Mesenteric fat pad (tissue), 1 donor: ENCODE results near the gene MAP2. TPM values are rescaled to one million over a fixed set of nuclear protein-coding genes. Genes with fewer than 3 reads are reported as not detected.
"Not testable (repeated sequence)": the region's sequence is repeated elsewhere in the genome, so short reads cannot be mapped to it uniquely, and the experiment has no call there.

Source experiments
- DNase-seq: peaks from one replicate; pipeline ENCODE4 v3.0.0-alpha.2; 2020; ENCODE audit warnings: low spot score
- total RNA-seq: library from RNA; stranded (reverse); fragmentation: NEBNext Ultra II Directional; extraction: Animal tissue kit (Norgen Biotek cat#: 25700); gene quantifications from one replicate; pipeline ENCODE4 v1.2.1, GENCODE V29; 2021
- donor health status: DM: yes; HTN: yes; CAD: no.

MAP2 gene
- total RNA-seq, 1 donor from 2014 or later, result 3.4 TPM

- no peak for DNase-seq
These were observed 48.4 kb downstream of the MAP2 start for GRCh38 chr2:209472112-209472832.

- no peak for DNase-seq
These were observed 49.0 kb downstream of the MAP2 start for GRCh38 chr2:209472871-209473270.

DNA sequence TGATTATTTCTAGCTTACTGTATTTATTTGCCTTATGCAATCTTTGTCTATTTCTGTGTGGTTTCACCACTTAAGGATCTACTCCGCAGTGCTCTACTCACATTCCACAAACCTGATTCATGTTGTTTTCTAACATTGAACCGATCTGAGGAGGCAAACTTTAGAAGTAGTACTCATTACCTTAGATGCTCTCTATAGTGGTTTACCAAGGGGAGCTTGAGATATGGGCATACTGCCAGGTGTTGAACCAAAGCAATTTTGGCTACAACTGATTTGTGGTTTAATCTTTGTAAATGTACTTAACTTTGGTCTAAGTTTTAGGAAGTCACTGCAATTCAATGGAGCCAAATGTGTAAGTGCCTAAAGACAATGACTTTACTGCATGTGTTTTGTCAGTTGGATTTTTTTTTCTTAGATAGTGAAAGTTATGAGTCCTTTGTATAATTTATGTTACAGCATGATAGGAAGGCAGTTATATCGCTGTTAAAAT, 50.1 kb downstream of the MAP2 start:
- DNase-seq, result no peak

DNA sequence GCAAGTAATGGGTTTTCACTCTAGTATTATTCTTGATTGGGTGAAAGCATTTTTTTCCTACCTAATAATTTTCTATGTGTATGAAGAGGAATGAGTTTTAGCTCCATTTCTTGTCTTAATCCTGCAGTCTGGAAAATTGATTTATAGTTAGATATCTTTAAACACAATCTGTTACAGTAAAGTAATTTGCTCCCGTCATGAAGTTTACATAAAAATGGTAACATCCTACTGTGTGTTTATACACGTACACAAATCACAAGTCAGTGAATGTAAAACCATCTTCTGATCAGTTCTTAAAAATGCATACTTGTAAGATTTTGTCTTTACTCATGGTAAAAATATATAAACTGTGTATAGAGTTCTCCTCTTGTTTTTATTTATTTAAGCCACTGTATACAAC, 51.1 kb downstream of the MAP2 start:
- DNase-seq, result no peak

DNA sequence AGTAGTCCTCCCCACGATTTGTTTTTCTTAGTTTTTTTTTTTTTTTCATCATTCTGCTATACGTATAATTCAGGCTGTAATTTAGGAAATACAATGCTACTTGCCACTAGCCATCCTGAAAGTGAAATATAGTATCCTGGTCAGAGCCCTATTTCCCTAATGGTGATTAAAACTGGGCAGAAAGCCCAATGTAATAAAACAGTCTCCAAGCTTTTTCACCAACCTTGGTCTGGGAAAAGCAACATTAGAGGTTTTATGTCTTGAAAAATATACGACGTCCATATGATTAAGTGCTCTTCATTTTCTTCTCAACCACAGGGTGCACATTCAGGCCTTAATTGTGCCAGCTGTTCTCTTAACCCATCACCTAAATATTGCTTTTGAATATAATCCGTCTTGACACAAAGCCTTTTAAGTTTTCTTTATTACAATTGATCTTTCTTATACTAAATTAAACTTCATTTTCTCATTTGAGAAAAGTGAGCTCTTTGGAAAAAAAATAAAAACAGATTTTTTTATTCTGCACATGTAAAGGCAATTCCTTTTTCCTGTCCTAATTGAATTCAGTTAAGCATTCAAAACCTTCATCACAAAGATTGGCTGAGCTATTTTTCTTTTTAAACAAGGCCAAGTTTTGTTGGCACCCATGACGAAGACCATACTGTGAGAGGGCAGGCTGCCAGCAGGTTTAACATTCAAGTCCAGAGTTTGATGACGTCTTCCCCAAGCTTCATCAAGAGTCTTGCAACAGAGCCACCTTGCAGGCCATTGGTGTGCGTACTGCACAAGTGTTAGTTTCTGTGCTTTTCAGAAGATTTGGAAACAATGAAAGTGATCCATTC, 52.7 kb downstream of the MAP2 start:
- no peak for DNase-seq

DNA sequence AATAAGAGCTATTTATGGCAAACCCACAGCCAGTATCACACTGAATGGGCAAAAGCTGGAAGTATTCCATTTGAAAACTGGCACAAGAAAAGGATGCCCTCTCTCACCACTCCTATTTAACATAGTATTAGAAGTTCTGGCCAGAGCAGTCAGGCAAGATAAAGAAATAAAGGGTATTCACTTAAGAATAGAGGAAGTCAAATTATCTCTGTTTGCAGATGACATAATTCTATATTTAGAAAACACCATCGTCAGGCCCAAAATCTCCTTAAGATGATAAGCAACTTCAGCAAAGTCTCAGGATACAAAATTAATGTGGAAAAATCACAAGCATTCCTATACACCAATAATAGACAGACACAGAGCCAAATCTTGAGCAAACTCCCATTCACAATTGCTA, 68.4 kb downstream of the MAP2 start:
- not testable (repeated sequence) for DNase-seq

DNA sequence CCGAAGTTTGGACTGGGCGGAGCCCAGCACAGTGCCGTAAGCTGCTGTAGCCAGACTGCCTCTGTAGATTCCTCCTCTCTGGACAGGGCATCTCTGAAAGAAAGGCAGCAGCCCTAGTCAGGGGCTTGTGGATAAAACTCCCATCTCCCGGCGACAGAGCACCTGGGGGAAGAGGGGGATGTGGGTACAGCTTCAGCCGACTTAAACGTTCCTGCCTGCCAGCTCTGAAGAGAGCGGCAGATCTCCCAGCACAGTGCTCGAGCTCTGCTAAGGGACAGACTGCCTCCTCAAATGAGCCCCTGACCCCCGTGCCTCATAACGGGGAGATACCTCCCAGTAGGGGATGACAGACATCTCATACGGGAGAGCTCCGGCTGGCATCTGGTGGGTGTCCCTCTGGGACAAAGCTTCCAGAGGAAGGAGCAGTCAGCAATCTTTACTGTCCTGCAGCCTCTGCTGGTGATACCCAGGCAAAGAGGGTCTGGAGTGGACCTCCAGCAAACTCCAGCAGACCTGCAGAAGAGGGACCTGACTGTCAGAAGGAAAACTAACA, 71.3 kb downstream of the MAP2 start:
- not testable (repeated sequence) for DNase-seq

DNA sequence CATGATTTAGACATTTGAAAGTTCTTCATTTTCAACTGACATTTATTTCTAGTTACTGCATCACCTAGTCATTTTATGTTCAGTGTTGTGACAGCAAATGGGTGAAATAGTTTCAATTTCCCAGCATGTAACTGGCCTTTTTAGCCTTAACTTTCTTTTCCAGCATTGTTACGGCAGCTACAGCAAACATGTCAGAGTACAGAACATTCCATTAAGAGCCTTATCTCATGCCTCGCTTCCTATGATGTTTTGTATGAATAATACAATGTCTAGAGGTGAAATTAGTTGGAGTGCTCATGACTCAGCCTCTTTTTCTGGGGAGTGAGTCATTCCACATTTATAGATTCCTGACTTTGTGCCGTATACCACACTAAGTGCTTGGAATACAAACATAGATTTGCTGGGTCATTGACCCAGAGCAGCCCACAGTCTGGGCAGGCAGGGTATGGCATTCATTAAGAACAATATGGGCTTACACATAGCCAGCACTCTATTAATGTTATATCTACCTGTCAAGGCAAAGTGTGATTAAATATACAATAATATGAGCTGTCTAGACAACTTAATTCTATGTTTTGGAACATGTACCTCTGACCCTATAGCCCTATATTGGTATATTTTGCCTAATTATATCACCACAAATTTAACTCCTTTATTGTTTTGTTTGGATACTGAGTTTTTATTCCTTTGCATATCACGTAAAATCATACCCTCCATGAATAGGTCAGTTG, 72.2 kb downstream of the MAP2 start:
- no peak for DNase-seq

DNA sequence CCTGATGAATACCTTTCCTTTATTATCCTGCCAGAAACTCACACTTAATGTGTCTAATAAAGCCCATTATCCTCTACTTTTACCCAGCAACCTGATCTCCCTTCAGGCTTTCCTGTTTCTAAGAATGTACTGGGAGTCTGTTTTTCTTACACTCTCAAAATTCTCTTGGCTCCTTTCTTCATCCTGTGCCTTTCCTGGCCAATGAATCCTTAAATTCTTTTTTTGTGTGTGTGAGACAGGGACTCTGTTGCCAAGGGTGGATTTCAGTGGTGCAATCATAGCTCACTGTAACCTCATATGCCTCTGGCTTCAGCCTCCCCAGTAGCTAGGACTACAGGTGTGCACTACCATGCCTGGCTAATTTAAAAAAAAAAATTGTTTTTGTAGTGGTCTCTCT, 72.7 kb downstream of the MAP2 start:
- no peak for DNase-seq

DNA sequence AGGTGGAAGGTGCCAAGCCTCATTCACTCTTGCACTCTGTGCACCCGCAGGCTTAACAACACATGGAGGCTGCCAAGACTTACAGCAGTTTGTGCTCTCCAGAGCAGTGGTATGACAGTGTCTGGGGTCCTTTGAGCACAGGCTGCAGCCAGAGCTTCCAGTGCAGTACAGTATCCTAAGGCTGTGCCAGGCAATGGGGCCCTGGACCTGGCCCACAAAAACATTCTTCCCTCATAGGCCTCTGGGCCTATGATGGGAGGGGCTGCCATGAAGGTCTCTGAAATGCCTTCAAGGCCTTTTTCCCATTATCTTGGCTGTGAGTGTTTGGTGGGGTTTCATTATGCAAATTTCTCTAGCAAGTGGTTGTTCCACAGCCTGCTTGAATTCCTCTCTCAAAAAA, 74.8 kb downstream of the MAP2 start:
- no peak for DNase-seq

DNA sequence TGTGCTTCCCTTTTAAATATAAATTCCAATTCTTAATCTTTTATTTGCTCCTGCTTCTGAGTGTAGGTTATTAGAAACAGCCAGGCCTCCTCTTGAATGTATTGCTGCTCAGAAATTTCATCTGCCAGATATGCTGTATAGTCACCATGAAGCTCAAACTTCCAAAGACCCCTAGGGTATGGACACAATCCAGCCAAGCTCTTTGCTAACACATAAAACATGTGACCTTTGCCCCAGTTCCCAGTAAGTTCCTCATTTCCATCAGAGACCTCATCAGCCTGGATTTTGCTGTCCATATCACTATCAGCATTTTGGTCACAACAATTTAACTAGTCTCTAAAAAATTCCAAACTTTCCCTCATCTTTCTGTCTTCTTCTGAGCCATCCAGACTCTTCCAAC, 75.2 kb downstream of the MAP2 start:
- no peak for DNase-seq

DNA sequence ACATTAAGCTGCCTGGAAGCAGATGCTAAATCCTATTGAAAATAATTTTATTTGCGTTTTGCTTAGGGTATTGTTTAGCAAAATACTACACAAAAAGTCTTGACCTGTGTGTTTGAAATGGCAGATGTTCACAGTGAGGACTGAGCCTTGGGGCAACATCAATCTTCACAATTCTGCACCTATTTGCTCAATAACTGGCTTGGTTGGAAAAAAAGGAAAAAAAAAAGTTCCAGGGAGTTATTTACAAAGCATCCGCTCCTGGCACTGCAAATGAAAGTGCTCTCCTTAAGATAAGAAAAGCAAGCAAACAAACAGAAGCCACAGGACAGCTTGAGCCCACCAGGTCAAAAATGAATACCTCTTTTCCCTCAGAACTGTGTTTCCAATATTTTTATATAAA, 77.7 kb downstream of the MAP2 start:
- DNase-seq, result no peak

- DNase-seq, result no peak
These were observed 81.6 kb downstream of the MAP2 start for GRCh38 chr2:209505410-209505809.

DNA sequence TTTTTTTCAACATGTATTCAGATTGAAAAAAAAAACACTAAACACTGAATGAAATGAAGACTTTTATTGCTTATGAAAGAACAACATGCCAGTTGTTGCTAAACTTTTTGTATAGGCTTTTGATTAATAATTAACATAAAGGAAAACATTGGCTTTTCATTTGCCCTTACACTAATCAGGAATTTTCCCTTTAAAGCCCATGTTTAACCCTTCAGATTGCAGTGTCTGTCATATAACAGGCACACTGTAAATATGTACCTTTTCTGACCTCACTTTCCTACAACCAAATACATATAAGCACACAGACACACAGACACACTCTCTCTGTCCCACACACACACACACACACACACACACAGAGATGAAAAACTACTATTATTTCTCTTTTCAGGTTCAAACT, 84.4 kb downstream of the MAP2 start:
- DNase-seq, result no peak

DNA sequence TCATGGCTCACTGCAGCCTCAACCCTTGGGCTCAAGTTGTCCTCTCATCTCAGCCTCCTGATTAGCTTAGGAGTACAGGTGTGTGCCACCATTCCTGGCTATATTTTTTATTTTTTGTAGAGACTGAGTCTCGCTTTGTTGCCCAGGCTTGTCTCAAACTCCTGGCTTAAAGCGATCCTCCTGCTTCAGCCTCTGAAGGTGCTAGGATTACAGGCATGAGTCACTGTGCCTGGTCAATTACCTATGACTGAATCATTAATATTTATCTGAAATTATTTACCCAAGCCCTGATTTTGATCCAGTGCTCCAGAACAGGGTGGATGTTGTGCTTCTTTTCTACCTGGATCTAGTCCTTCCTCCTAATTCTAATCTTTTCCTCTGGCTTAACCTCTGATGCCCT, 87.8 kb downstream of the MAP2 start:
- DNase-seq, result no peak

- DNase-seq, result no peak
These were observed 89.1 kb downstream of the MAP2 start for GRCh38 chr2:209512971-209513370.

DNA sequence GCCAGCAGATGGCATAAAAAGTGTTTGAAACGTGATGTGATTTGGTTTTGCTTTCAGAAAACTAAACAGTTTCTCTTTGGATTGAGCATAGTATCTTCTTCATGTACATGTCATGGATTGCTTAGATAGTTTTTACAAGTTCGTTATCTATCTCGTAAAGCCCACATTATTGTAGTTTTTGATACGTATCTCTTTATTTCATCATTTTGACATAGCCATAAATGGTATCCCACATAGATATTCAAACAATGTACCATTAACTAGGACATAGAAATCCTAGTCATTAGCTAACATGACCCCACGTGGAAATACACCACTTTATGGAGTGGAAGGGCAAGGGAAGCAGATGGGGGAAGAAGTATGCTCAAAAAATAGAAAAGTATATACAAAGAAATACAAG, 93.6 kb downstream of the MAP2 start:
- DNase-seq, result no peak

DNA sequence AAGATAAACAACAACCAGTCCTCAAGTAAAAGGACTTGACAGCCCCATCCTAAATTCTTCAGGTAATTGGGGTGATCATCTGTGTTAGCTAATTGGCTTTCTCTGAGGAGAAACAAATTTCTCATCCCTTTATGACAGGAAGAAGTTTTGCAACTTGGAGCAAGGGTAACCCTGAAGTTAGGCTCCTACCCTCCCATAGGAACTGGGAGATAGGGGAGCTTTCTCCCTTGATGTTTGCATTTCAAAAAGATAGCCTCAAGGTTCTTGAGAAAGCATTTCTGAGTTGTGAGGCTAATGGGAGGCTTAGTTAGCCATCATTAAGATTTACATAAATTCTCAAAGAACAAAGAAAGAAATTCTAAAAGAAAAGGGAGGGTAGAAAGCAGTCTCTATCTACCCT, 95.4 kb downstream of the MAP2 start:
- DNase-seq, result no peak

DNA sequence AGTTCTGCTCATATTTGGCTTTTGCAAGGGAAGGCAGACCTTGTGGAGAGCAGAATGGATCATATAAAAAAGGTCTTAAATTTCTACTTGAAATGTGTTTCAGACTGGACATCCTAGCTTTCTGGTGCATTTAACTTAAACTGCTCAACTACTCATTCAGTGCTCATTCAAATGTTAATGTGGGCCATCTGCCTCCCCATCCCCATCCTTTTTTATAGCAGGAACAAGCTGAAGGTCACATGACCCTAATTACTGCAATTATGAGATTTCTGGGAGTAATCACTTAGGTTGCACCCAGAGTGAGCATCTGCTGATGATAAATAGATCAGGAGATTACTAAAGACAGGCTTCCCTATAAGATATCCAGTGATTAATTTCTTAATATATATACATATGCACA, 96.1 kb downstream of the MAP2 start:
- DNase-seq, result no peak

GRCh38 chr2:209523041-209523740, 99.3 kb downstream of the MAP2 start:
- no peak for DNase-seq

GRCh38 chr2:209523867-209524266, 100.0 kb downstream of the MAP2 start:
- no peak for DNase-seq
